Vagina (tissue), 2 donors: ENCODE data around the gene PTPN11. TPM values are rescaled to one million over a fixed set of nuclear protein-coding genes. Genes with fewer than 3 reads are reported as not detected.

Experiments
- DNase-seq, 2 donors: peaks; one replicate each; pipeline ENCODE4 v3.0.0-alpha.2; 2017; ENCODE audit errors: extremely low spot score in 2 of 2
- H3K27ac ChIP-seq: fragments of 200-600 bp; sonication (generic); one replicate; pipeline ENCODE4 v1.5.1; 2019
- H3K27me3 ChIP-seq: fragments of 200-600 bp; sonication (generic); one replicate; pipeline ENCODE4 v1.5.1; 2019
- H3K36me3 ChIP-seq, 2 donors: fragments of 200-600 bp; sonication (generic); one replicate each; pipeline ENCODE4 v1.5.1; 2017 to 2019
- H3K4me1 ChIP-seq: fragments of 200-600 bp; sonication (generic); one replicate; pipeline ENCODE4 v1.5.1; 2019
- H3K4me3 ChIP-seq, 2 donors: fragments of 200-600 bp; sonication (generic); 1 replicate in 1 of 2; 2 replicates in 1 of 2; pipeline ENCODE4 v1.5.1; 2016 to 2019
- H3K9me3 ChIP-seq: fragments of 200-600 bp; sonication (generic); one replicate; pipeline ENCODE4 v1.5.1; 2019
- POLR2A ChIP-seq, 2 donors: fragments of 450-650 bp; IDR thresholded peaks; one replicate each; pipeline ENCODE4 v1.6.1; 2017; ENCODE audit warnings: antibody characterized with exemption in 2 of 2, mild to moderate bottlenecking in 2 of 2, moderate library complexity in 2 of 2
- POLR2AphosphoS5 ChIP-seq, 2 donors: sonication (generic); formaldehyde crosslinking; IDR thresholded peaks; one replicate each; pipeline ENCODE4 v1.9.0; 2017; ENCODE audit warnings: antibody characterized with exemption in 2 of 2, mild to moderate bottlenecking in 2 of 2, low read depth in 1 of 2; ENCODE audit not compliant: insufficient read depth in 1 of 2
- intact Hi-C: fragments of 100-400 bp; cut with DNase I; formaldehyde crosslinking; loops from one replicate; pipeline ENCODE4 v1.15.1; 2023
- total RNA-seq: library from RNA; depleted of rRNA; stranded (reverse); fragments of >200 nt; gene quantifications from one replicate; pipeline ENCODE4 v1.2.3, GENCODE V29; 2016
- TF ChIP-seq, protein P1 (sequence below), 3 experiments: fragments of 450-650 bp in 2 of 3; fragments of 200-600 bp in 1 of 3; sonication (generic) in 1 of 3; IDR thresholded peaks; one replicate each; pipeline ENCODE4 v1.5.1; 2017 to 2019; ENCODE audit warnings: antibody characterized with exemption in 3 of 3, mild to moderate bottlenecking in 2 of 3, moderate library complexity in 2 of 3

Gene PTPN11
- total RNA-seq, 1 donor from 2014 or later: 57.2 TPM

DNA sequence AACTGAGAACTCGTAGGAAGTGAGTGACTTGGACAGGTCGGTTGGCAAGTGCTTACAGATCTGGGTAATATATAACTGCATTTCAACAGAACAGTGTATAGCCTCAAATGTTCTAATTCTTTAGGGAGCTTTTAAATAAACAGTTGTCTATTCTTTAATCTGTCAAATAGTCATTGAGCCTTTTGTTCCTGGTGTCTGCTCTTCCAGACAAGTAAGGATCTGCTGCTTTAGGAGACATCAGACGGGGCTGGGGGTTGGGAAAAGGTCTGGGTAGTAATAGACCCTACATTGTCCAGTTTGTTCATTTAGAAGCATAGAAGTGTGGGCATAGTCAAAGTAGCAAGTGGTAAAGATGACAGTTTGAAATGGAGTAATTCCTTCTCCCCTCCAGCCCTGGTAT lies 2.0 kb downstream of the PTPN11 start:
- no peaks in the 10 kb centered on the region for H3K36me3 ChIP-seq
- TF ChIP-seq POLR2AphosphoS5 (IDR thresholded peaks at IDR 0.05; ENCODE audit: insufficient read depth in 1 of 2, low read depth in 1 of 2): no peak
- no peak for TF ChIP-seq POLR2A (IDR thresholded peaks at IDR 0.05)
- TF ChIP-seq, protein P1, sequence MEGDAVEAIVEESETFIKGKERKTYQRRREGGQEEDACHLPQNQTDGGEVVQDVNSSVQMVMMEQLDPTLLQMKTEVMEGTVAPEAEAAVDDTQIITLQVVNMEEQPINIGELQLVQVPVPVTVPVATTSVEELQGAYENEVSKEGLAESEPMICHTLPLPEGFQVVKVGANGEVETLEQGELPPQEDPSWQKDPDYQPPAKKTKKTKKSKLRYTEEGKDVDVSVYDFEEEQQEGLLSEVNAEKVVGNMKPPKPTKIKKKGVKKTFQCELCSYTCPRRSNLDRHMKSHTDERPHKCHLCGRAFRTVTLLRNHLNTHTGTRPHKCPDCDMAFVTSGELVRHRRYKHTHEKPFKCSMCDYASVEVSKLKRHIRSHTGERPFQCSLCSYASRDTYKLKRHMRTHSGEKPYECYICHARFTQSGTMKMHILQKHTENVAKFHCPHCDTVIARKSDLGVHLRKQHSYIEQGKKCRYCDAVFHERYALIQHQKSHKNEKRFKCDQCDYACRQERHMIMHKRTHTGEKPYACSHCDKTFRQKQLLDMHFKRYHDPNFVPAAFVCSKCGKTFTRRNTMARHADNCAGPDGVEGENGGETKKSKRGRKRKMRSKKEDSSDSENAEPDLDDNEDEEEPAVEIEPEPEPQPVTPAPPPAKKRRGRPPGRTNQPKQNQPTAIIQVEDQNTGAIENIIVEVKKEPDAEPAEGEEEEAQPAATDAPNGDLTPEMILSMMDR (IDR thresholded peaks at IDR 0.05): no peak
- no peak for DNase-seq
- no peaks in the 10 kb centered on the region for H3K9me3 ChIP-seq
- intact Hi-C loops: no loop called here
- no peaks in the 10 kb centered on the region for H3K27me3 ChIP-seq
- H3K27ac ChIP-seq: peak overlapping the region; percentile 99
- no peak overlapping the region for H3K4me3 ChIP-seq
- H3K4me1 ChIP-seq: peaks cover 64% of the 10 kb centered on the region

DNA sequence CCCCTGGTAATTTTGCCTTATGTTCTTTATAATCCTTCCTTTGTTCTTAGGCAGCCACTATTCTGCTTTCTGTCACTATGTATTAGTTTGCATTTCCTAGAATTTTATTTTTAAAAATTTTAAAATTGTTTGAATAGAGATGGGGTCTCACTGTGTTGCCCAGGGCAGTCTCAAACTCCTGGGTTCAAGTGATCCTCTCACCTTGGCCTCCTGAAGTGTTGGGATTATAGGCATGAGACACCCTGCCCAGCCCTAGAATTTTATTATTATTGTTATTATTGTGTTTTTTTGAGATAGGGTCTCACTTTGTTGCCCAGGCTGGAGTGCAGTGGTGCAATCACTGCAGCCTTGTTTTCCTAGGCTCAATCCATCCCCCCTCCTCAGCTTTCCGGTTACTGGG lies 2.6 kb downstream of the PTPN11 start:
- peak overlapping the region; percentile 99 for H3K27ac ChIP-seq
- H3K27me3 ChIP-seq: no peaks in the 10 kb centered on the region
- TF ChIP-seq POLR2A (IDR thresholded peaks at IDR 0.05): no peak
- no peak for TF ChIP-seq POLR2AphosphoS5 (IDR thresholded peaks at IDR 0.05; ENCODE audit: insufficient read depth in 1 of 2, low read depth in 1 of 2)
- TF ChIP-seq, protein P1 (IDR thresholded peaks at IDR 0.05): no peak
- no peak overlapping the region for H3K4me3 ChIP-seq
- H3K9me3 ChIP-seq: no peaks in the 10 kb centered on the region
- H3K4me1 ChIP-seq: peaks cover 64% of the 10 kb centered on the region
- intact Hi-C loops: no loop called here
- no peak for DNase-seq
- no peaks in the 10 kb centered on the region for H3K36me3 ChIP-seq

DNA sequence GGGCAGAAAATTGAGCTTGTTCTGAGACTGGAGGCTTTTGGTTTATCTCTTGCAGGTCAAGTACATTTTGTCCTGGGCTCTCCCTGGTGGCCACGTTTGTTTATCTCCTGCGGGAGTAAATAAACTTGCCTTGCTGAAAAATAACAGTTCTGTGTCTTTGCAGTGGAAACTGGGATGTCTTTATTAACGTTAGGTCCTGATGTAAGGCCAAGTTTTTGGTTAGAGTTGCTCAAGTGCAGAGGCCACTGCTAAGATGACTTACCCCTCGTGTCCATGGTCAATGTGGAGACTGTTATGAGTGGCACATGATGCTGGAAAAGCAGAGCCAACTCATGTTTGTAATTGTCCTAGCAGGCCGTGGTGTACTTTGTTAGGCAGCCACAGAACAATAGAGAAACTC lies 3.8 kb downstream of the PTPN11 start:
- DNase-seq: no peak
- Histone ChIP-seq H3K4me1 (peaks cover 61% of the 10 kb centered on the region), H3K36me3 (no peaks in the 10 kb centered on the region), H3K9me3 (no peaks in the 10 kb centered on the region), H3K4me3 (no peak overlapping the region), H3K27ac (peak overlapping the region; percentile 60), H3K27me3 (no peaks in the 10 kb centered on the region)
- TF ChIP-seq POLR2A (IDR thresholded peaks at IDR 0.05) (no peak), POLR2AphosphoS5 (IDR thresholded peaks at IDR 0.05; ENCODE audit: insufficient read depth in 1 of 2, low read depth in 1 of 2) (no peak)
- TF ChIP-seq, protein P1 (IDR thresholded peaks at IDR 0.05): no peak
- intact Hi-C loops: no loop called here

DNA sequence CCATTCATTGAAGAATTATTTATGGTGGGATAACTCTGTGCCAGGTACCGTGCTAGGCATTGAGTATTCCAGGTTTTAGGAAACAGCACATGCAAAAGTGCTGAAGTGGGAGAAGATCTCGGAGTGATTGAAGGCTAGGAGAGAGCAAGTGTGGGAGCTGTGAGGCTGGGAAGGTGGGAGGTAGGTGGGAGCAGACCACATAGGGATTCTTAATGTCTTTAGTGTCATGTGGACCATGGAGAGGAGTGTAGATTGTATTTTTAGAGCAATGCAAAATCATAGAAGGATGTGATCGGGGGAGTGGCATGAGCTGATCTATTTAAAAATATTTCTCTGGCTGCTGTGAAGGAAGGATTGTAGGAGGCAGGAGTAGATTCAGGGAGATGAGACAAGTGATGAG lies 5.4 kb downstream of the PTPN11 start:
- intact Hi-C loops: no loop called here
- TF ChIP-seq, protein P1 (IDR thresholded peaks at IDR 0.05): no peak
- no peak for TF ChIP-seq POLR2A (IDR thresholded peaks at IDR 0.05)
- Histone ChIP-seq H3K9me3 (no peaks in the 10 kb centered on the region), H3K27ac (no peak overlapping the region), H3K4me1 (peaks cover 53% of the 10 kb centered on the region), H3K4me3 (no peak overlapping the region), H3K36me3 (no peaks in the 10 kb centered on the region), H3K27me3 (no peaks in the 10 kb centered on the region)
- DNase-seq: no peak

DNA sequence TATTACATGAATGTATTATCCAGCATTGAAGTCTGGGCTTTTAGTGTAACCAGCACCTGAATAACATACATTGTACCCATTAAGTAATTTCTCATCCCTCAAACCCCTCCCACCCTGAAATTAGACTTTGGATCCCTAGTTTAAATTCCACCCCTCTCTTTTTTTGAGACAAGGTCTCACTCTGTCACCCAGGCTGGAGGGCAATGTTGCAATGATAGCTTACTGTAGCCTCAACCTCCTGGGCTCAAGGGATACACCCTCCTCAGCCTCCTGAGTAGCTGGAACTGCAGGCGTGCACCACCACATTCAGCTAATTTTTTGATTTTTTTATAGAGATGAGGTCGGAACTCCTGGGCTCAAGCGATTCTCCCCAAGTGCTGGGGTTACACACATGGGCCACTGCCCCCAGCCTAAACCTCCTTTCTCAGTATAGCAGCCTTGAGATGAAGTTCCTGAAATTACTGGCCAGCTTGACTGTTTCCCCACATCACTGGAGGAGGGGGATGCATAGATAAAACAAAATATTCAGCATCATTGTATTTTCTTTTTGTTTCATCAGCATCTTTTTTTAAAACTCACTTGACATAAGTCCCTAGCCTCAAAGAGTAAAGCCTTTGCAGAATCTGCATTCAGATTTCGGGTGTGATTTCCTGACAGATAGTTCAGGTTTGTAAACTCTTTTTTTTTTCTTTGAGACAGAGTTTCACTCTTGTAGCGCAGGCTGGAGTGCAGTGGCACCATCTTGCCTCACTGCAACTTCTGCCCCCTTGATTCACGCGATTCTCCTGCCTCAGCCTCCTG lies 7.0 kb downstream of the PTPN11 start:
- H3K36me3 ChIP-seq: no peaks in the 10 kb centered on the region
- H3K4me1 ChIP-seq: peaks cover 39% of the 10 kb centered on the region
- TF ChIP-seq, protein P1 (IDR thresholded peaks at IDR 0.05): no peak
- TF ChIP-seq POLR2AphosphoS5 (IDR thresholded peaks at IDR 0.05; ENCODE audit: insufficient read depth in 1 of 2, low read depth in 1 of 2) (no peak), POLR2A (IDR thresholded peaks at IDR 0.05) (no peak)
- no peak overlapping the region for H3K4me3 ChIP-seq
- H3K27ac ChIP-seq: no peak overlapping the region
- no peaks in the 10 kb centered on the region for H3K27me3 ChIP-seq
- DNase-seq: no peak
- H3K9me3 ChIP-seq: no peaks in the 10 kb centered on the region
- intact Hi-C loops: no loop called here
